Suprapubic skin (tissue), 4 donors: ENCODE measurements around the gene YJU2. TPM values are rescaled to one million over a fixed set of nuclear protein-coding genes. Genes with fewer than 3 reads are reported as not detected.
"Not testable (repeated sequence)": the region's sequence is repeated elsewhere in the genome, so short reads cannot be mapped to it uniquely, and the experiment has no call there.

Source experiments
- DNase-seq, 2 donors: peaks; one replicate each; pipeline ENCODE4 v3.0.0-alpha.2; 2019; ENCODE audit warnings: low spot score in 2 of 2
- H3K27ac ChIP-seq: fragments of 200-600 bp; sonication (generic); one replicate; pipeline ENCODE4 v1.5.1; 2019
- H3K27me3 ChIP-seq: fragments of 200-600 bp; sonication (generic); one replicate; pipeline ENCODE4 v1.5.1; 2019
- H3K36me3 ChIP-seq: fragments of 200-600 bp; sonication (generic); one replicate; pipeline ENCODE4 v1.5.1; 2019
- H3K4me1 ChIP-seq: fragments of 200-600 bp; sonication (generic); one replicate; pipeline ENCODE4 v1.5.1; 2019
- H3K4me3 ChIP-seq: fragments of 200-600 bp; sonication (generic); one replicate; pipeline ENCODE4 v1.5.1; 2019; ENCODE audit warnings: mild to moderate bottlenecking
- H3K9me3 ChIP-seq: fragments of 200-600 bp; sonication (generic); one replicate; pipeline ENCODE4 v1.5.1; 2019
- EP300 ChIP-seq: sonication (generic); formaldehyde crosslinking; IDR thresholded peaks from one replicate; pipeline ENCODE4 v1.6.1; 2017; ENCODE audit warnings: antibody characterized with exemption
- POLR2A ChIP-seq, 2 donors: fragments of 450-650 bp; IDR thresholded peaks; one replicate each; pipeline ENCODE4 v1.6.1; 2017; ENCODE audit warnings: antibody characterized with exemption in 2 of 2, mild to moderate bottlenecking in 2 of 2, moderate library complexity in 2 of 2
- POLR2AphosphoS5 ChIP-seq, 3 donors: sonication (generic); formaldehyde crosslinking; IDR thresholded peaks; one replicate each; pipeline ENCODE4 v1.6.1; 2017; ENCODE audit warnings: antibody characterized with exemption in 3 of 3
- WGBS: methylation state at CpG from one replicate; pipeline ENCODE4 v1.1.5; 2018; 5-methylcytosine and 5-hydroxymethylcytosine counted together
- total RNA-seq, 4 donors: library from RNA; depleted of rRNA; stranded (reverse); fragments of >200 nt; gene quantifications; one replicate each; pipeline ENCODE4 v1.1.0, GENCODE V29; 2016
- TF ChIP-seq, protein P1 (sequence below), 2 donors: fragments of 200-600 bp in 1 of 2; fragments of 450-650 bp in 1 of 2; sonication (generic) in 1 of 2; IDR thresholded peaks; one replicate each; pipeline ENCODE4 v1.5.1; 2016 to 2019; ENCODE audit warnings: antibody characterized with exemption in 2 of 2, mild to moderate bottlenecking in 1 of 2, moderate library complexity in 1 of 2

The YJU2 gene
- total RNA-seq, 4 donors from 2014 or later, result 23.3 to 34.3 (median 26.9) TPM

GRCh38 chr19:4224470-4224869 is 22.4 kb upstream of the YJU2 start:
- 64% methylated on average over 13 of the region's 15 CpGs for WGBS
- H3K9me3 ChIP-seq, result no peaks in the 10 kb centered on the region
- H3K36me3 ChIP-seq, result no peaks in the 10 kb centered on the region
- H3K27ac ChIP-seq, result no peak overlapping the region
- H3K4me1 ChIP-seq, result no peaks in the 10 kb centered on the region
- H3K4me3 ChIP-seq, result no peak overlapping the region
- no peak for DNase-seq
- no peak for TF ChIP-seq POLR2A (IDR thresholded peaks at IDR 0.05)
- TF ChIP-seq POLR2AphosphoS5 (IDR thresholded peaks at IDR 0.05), result no peak
- peaks cover 38% of the 10 kb centered on the region for H3K27me3 ChIP-seq

GRCh38 chr19:4225885-4226284 is 21.0 kb upstream of the YJU2 start:
- H3K27me3 ChIP-seq, result peaks cover 52% of the 10 kb centered on the region
- H3K4me3 ChIP-seq, result no peak overlapping the region
- no peak for DNase-seq
- 61% methylated on average over 8 of the region's 8 CpGs for WGBS
- no peaks in the 10 kb centered on the region for H3K9me3 ChIP-seq
- TF ChIP-seq, protein P1, sequence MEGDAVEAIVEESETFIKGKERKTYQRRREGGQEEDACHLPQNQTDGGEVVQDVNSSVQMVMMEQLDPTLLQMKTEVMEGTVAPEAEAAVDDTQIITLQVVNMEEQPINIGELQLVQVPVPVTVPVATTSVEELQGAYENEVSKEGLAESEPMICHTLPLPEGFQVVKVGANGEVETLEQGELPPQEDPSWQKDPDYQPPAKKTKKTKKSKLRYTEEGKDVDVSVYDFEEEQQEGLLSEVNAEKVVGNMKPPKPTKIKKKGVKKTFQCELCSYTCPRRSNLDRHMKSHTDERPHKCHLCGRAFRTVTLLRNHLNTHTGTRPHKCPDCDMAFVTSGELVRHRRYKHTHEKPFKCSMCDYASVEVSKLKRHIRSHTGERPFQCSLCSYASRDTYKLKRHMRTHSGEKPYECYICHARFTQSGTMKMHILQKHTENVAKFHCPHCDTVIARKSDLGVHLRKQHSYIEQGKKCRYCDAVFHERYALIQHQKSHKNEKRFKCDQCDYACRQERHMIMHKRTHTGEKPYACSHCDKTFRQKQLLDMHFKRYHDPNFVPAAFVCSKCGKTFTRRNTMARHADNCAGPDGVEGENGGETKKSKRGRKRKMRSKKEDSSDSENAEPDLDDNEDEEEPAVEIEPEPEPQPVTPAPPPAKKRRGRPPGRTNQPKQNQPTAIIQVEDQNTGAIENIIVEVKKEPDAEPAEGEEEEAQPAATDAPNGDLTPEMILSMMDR (IDR thresholded peaks at IDR 0.05), result no peak
- TF ChIP-seq POLR2AphosphoS5 (IDR thresholded peaks at IDR 0.05), result no peak
- no peak for TF ChIP-seq POLR2A (IDR thresholded peaks at IDR 0.05)
- no peak for TF ChIP-seq EP300
- H3K4me1 ChIP-seq, result no peaks in the 10 kb centered on the region
- no peaks in the 10 kb centered on the region for H3K36me3 ChIP-seq
- no peak overlapping the region for H3K27ac ChIP-seq

- Histone ChIP-seq H3K4me1 (no peaks in the 10 kb centered on the region), H3K27ac (no peak overlapping the region), H3K9me3 (no peaks in the 10 kb centered on the region), H3K4me3 (no peak overlapping the region), H3K36me3 (no peaks in the 10 kb centered on the region), H3K27me3 (peaks cover 65% of the 10 kb centered on the region)
- DNase-seq, result no peak
- TF ChIP-seq POLR2AphosphoS5 (IDR thresholded peaks at IDR 0.05), result no peak
- TF ChIP-seq EP300, result no peak
- TF ChIP-seq, protein P1 (IDR thresholded peaks at IDR 0.05), result no peak
- TF ChIP-seq POLR2A (IDR thresholded peaks at IDR 0.05), result no peak
These were observed 19.1 kb upstream of the YJU2 start for GRCh38 chr19:4227771-4228170.

DNA sequence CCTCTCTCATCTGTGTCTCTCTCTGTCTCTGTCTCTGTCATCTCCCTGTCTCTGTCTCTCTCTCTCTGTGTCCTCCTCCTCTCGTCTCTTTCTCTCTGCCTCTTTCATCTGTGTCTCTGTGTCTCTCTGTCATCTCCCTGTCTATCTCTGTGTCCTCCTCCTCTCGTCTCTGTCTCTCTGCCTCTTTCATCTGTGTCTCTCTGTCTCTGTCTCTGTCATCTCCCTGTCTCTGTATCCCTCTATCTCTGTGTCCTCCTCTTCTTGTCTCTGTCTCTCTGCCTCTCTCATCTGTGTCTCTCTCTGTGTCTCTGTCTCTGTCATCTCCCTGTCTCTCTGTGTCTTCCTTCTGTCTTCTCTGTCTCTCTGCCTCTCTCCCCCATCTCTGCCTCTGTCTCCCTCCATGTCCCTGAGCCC is 18.1 kb upstream of the YJU2 start:
- Histone ChIP-seq H3K4me1 (no peaks in the 10 kb centered on the region), H3K4me3 (no peak overlapping the region), H3K27me3 (peaks cover 74% of the 10 kb centered on the region), H3K27ac (no peak overlapping the region), H3K9me3 (no peaks in the 10 kb centered on the region), H3K36me3 (no peaks in the 10 kb centered on the region)
- DNase-seq, result no peak
- WGBS, result 59% methylated on average over 2 of the region's 2 CpGs
- TF ChIP-seq EP300, result no peak
- no peak for TF ChIP-seq POLR2AphosphoS5 (IDR thresholded peaks at IDR 0.05)

- H3K36me3 ChIP-seq, result no peaks in the 10 kb centered on the region
- no peaks in the 10 kb centered on the region for H3K9me3 ChIP-seq
- TF ChIP-seq EP300 (no peak), POLR2AphosphoS5 (IDR thresholded peaks at IDR 0.05) (no peak), POLR2A (IDR thresholded peaks at IDR 0.05) (no peak)
- TF ChIP-seq, protein P1 (IDR thresholded peaks at IDR 0.05), result no peak
- WGBS, result 12% methylated on average over 11 of the region's 19 CpGs
- no peak for DNase-seq
- H3K27me3 ChIP-seq, result peaks cover 74% of the 10 kb centered on the region
- no peak within 1 kb of the TSS for H3K4me3 ChIP-seq
- no peak within 1 kb of the TSS for H3K27ac ChIP-seq
- H3K4me1 ChIP-seq, result no peaks in the 10 kb centered on the region
These were observed 17.5 kb upstream of the YJU2 start, which contains the start of gene EBI3 for GRCh38 chr19:4229179-4229931. Gene EBI3, plus strand, starts transcription at chr19:4229523. Its CDS starts 28 bp downstream, at chr19:4229551.

- H3K9me3 ChIP-seq, H3K4me1 ChIP-seq, H3K27ac ChIP-seq, H3K36me3 ChIP-seq, H3K4me3 ChIP-seq, DNase-seq: not testable (repeated sequence)
- H3K27me3 ChIP-seq, result peaks cover 81% of the 10 kb centered on the region
- 88% methylated on average over 6 of the region's 6 CpGs for WGBS
These were observed 16.6 kb upstream of the YJU2 start for GRCh38 chr19:4230237-4230636.

DNA sequence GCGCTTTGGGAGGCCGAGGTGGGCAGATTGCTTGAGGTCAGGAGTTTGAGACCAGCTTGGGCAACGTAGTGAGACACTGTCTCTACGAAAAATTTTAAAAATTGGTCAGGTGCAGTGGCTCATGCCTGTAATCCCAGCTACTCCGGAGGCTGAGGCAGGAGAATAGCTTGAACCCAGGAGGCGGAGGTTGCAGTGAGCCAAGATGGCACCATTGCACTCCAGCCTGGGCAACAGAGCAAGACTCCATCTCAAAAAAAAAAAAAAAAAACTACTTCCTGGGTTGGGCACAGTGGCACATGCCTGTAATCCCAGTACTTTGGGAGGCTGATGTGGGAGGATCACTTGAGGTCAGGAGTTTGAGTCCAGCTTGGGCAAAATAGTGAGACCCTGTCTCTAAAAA is 15.4 kb upstream of the YJU2 start:
- H3K9me3 ChIP-seq, H3K36me3 ChIP-seq, H3K4me1 ChIP-seq, H3K27ac ChIP-seq, DNase-seq, H3K4me3 ChIP-seq: not testable (repeated sequence)
- H3K27me3 ChIP-seq, result peaks cover 70% of the 10 kb centered on the region
- WGBS, result 80% methylated on average over 6 of the region's 6 CpGs

- WGBS, result 89% methylated on average over 4 of the region's 5 CpGs
- H3K27me3 ChIP-seq, result peaks cover 75% of the 10 kb centered on the region
- not testable (repeated sequence) for H3K27ac ChIP-seq, DNase-seq, H3K36me3 ChIP-seq, H3K4me1 ChIP-seq, H3K4me3 ChIP-seq, H3K9me3 ChIP-seq
These were observed 14.7 kb upstream of the YJU2 start for GRCh38 chr19:4232139-4232538.
